ENCODE measurements around the gene FAM151A. TPM values are rescaled to one million over a fixed set of nuclear protein-coding genes. Genes with fewer than 3 reads are reported as not detected.

The FAM151A gene
- total RNA-seq, 1 experiment from 2014 or later: not detected

- no peaks in the 10 kb centered on the region for H3K4me1 Mint-ChIP-seq (ENCODE audit: low read depth, unreplicated experiment)
- no peak for DNase-seq
These were observed 45.7 kb downstream of the FAM151A start for GRCh38 chr1:54577612-54578011.

GRCh38 chr1:54575605-54576290, 47.6 kb downstream of the FAM151A start:
- no TSS peak for BruUV-seq (replicated peaks)
- H3K4me3 Mint-ChIP-seq (ENCODE audit: low read depth, unreplicated experiment): no peak overlapping the region
- no peaks in the 10 kb centered on the region for H3K27me3 Mint-ChIP-seq (ENCODE audit: unreplicated experiment)
- H3K9me3 Mint-ChIP-seq (ENCODE audit: low read depth, unreplicated experiment): no peaks in the 10 kb centered on the region
- H3K36me3 Mint-ChIP-seq (ENCODE audit: insufficient read depth, unreplicated experiment): peaks cover 5% of the 10 kb centered on the region
- TF ChIP-seq CTCF (IDR thresholded peaks at IDR 0.05; ENCODE audit: unreplicated experiment): no peak
- CTCF ChIA-PET: interaction anchor here (0.5 kb wide), 1 partner anchor 198 kb away, joined by 4 read pairs; no protein-coding TSS in a partner anchor
- no peak overlapping the region for H3K27ac Mint-ChIP-seq (ENCODE audit: unreplicated experiment)
- H3K4me1 Mint-ChIP-seq (ENCODE audit: low read depth, unreplicated experiment): no peaks in the 10 kb centered on the region
- DNase-seq: no peak
- intact Hi-C loops (cut with micrococcal nuclease; ENCODE audit: unreplicated experiment): no loop called here

More at GRCh38 chr1:54577612-54578011, 45.7 kb downstream of the FAM151A start:
- H3K27ac Mint-ChIP-seq (ENCODE audit: unreplicated experiment): no peak overlapping the region
- intact Hi-C loops (cut with micrococcal nuclease; ENCODE audit: unreplicated experiment): no loop called here
- CTCF ChIA-PET: no interaction called here
- no peak overlapping the region for H3K4me3 Mint-ChIP-seq (ENCODE audit: low read depth, unreplicated experiment)
- H3K27me3 Mint-ChIP-seq (ENCODE audit: unreplicated experiment): no peaks in the 10 kb centered on the region
- no peaks in the 10 kb centered on the region for H3K9me3 Mint-ChIP-seq (ENCODE audit: low read depth, unreplicated experiment)
- peaks cover 5% of the 10 kb centered on the region for H3K36me3 Mint-ChIP-seq (ENCODE audit: insufficient read depth, unreplicated experiment)
- BruUV-seq (replicated peaks): no TSS peak
- no peak for TF ChIP-seq CTCF (IDR thresholded peaks at IDR 0.05; ENCODE audit: unreplicated experiment)

GRCh38 chr1:54575161-54575560, 48.2 kb downstream of the FAM151A start:
- no TSS peak for BruUV-seq (replicated peaks)
- Mint-ChIP-seq H3K4me3 (ENCODE audit: low read depth, unreplicated experiment) (no peak overlapping the region), H3K27me3 (ENCODE audit: unreplicated experiment) (no peaks in the 10 kb centered on the region), H3K4me1 (ENCODE audit: low read depth, unreplicated experiment) (no peaks in the 10 kb centered on the region), H3K36me3 (ENCODE audit: insufficient read depth, unreplicated experiment) (peaks cover 5% of the 10 kb centered on the region), H3K9me3 (ENCODE audit: low read depth, unreplicated experiment) (no peaks in the 10 kb centered on the region), H3K27ac (ENCODE audit: unreplicated experiment) (no peak overlapping the region)
- no peak for DNase-seq
- no peak for TF ChIP-seq CTCF (IDR thresholded peaks at IDR 0.05; ENCODE audit: unreplicated experiment)
- intact Hi-C loops (cut with micrococcal nuclease; ENCODE audit: unreplicated experiment): no loop called here
- CTCF ChIA-PET: no interaction called here

GRCh38 chr1:54574158-54574778, 49.1 kb downstream of the FAM151A start:
- intact Hi-C loops (cut with micrococcal nuclease; ENCODE audit: unreplicated experiment): no loop called here
- DNase-seq: no peak
- no peaks in the 10 kb centered on the region for H3K9me3 Mint-ChIP-seq (ENCODE audit: low read depth, unreplicated experiment)
- no peak overlapping the region for H3K4me3 Mint-ChIP-seq (ENCODE audit: low read depth, unreplicated experiment)
- no TSS peak for BruUV-seq (replicated peaks)
- no peaks in the 10 kb centered on the region for H3K27me3 Mint-ChIP-seq (ENCODE audit: unreplicated experiment)
- H3K4me1 Mint-ChIP-seq (ENCODE audit: low read depth, unreplicated experiment): no peaks in the 10 kb centered on the region
- H3K27ac Mint-ChIP-seq (ENCODE audit: unreplicated experiment): no peak overlapping the region
- peaks cover 5% of the 10 kb centered on the region for H3K36me3 Mint-ChIP-seq (ENCODE audit: insufficient read depth, unreplicated experiment)
- CTCF ChIA-PET: interaction anchor here (1.4 kb wide), 1 partner anchor 37 kb away, joined by 3 read pairs; no protein-coding TSS in a partner anchor
- TF ChIP-seq CTCF (IDR thresholded peaks at IDR 0.05; ENCODE audit: unreplicated experiment): no peak
